NCI-H1694 (cell line): Measurements from ENCODE around the gene LBP.
"Not testable (repeated sequence)": the region's sequence is repeated elsewhere in the genome, so short reads cannot be mapped to it uniquely, and the experiment has no call there.

Experiments
- DNase-seq: peaks from one replicate; lab custom pipeline; 2025; lab: John Stamatoyannopoulos, UW

Gene LBP

DNA sequence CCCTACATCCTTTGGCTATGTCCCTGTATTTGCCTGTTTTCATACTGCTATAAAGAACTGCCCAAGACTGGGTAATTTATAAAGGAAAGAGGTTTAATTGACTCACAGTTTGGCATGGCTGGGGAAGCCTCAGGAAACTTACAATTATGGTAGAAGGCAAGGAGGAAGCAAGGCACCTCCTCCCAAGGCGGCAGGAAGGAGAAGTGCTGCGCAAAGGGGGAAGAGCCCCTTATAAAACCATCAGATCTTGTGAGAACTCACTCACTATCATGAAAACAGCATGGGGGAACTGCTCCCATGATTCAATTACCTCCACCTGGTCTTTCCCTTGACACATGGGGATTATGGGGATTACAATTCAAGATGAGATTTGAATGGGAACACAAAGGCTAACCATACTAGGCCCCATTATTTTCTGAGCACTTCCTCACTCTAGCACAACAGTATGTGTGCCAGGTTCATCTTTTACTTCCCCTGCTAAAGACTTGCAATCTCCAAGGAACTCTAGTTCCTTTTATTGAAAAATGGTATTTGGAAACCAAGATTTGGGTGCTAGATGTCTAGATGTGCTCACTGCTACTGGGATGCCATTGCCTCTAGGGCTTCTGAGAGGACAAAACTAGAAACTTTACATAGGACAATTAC lies 49.6 kb downstream of the LBP start:
- not testable (repeated sequence) for DNase-seq

GRCh38 chr20:38402089-38402488 lies 55.8 kb downstream of the LBP start:
- DNase-seq: no peak

GRCh38 chr20:38402816-38403215 lies 56.5 kb downstream of the LBP start:
- no peak for DNase-seq

GRCh38 chr20:38404016-38404415 lies 57.7 kb downstream of the LBP start:
- DNase-seq: no peak

DNA sequence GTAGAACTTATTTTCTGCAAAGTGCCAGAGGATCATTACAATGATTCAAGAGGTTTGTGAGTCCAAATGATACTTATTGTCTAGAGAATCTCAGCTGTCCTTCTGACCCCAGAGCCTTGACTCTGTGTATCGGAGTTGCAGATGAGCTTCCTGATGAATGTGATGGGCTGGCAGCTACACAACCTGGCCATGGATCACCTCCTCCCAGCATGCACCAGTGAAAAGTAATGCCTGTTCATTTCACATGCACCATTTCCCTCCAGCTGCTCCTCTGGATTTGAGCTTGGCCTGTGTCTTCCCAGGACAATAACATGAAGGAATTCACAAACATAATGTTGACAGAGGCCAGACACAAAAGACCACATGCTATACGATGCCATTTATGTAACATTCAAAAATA lies 58.9 kb downstream of the LBP start:
- no peak for DNase-seq

GRCh38 chr20:38406476-38406875 lies 60.2 kb downstream of the LBP start:
- no peak for DNase-seq

- no peak for DNase-seq
These were observed 61.0 kb downstream of the LBP start for GRCh38 chr20:38407321-38407720.

DNA sequence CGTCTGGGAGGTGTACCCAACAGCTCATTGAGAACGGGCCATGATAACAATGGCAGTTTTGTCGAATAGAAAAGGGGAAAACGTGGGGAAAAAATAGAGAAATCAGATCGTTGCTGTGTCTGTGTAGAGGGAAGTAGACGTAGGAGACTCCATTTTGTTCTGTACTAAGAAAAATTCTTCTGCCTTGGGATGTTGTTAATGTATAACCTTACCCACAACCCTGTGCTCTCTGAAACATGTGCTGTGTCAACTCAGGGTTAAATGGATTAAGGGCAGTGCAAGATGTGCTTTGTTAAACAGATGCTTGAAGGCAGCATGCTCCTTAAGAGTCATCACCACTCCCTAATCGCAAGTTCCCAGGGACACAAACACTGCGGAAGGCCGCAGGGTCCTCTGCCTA lies 61.5 kb downstream of the LBP start:
- not testable (repeated sequence) for DNase-seq

DNA sequence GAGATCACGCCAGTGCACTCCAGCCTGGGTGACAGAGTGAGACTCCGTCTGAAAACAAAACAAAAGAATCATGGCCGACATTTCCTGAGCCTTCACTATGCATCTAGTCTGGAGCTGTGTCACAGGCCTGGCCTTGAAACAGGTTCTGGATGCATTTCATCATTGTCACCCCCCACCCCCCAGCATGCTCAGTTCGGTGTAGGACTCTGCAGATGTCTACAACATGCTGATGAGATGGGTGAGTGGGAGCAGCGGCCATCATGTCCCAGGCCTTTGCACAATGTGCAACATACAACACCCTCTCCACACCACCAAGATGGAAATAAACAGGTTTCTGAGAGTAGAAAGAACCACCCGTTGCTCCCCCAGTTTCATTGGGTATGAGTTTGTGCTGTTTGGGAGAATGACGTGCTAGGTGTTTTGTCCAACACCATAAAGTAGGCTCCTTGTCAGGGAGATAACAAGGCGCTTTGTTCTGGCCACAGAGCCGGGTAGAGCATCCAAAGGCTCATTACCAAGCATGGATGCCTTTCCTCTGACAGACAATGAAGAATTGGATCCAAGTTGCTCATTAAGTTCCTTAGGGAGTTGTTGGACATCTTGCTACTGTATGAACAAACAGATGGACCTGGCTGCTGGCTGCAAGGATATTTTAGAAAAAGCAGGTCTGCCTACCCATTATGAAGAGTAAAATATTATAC lies 66.7 kb downstream of the LBP start:
- no peak for DNase-seq

- DNase-seq: no peak
These were observed 68.6 kb downstream of the LBP start for GRCh38 chr20:38414769-38415450.

DNA sequence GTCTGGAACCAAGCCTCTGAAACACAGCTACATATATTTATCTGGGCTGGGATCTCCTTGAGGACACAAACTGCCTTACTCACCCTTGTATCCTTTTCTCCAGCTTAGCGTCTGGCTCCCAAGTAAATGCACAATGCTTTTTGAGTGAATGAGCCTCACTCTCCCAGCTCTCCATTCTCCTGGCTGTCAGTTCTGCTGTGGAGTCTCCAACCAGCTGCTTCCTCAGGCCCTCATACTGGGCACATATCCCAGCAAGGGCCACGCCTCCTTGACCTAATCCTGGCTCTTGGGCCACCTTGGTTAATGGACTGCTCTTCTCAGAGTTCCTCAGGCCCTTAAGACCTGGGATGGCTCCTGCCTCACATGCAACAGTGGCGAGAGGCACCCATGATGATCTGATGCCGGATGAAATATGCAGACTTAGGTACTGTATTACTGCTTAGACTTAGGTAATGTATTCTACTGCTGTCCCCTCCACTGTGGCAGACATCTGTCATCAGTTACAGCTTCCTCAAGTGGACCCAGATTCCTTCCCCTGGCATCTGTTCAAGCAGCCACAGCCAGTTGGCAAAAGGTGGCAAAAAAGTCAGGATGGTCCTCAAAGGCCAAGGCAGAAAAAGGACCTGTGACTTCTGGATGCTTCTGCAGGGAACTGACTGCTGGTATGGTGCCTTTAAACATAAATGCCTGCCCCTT lies 72.4 kb downstream of the LBP start:
- DNase-seq: no peak

DNA sequence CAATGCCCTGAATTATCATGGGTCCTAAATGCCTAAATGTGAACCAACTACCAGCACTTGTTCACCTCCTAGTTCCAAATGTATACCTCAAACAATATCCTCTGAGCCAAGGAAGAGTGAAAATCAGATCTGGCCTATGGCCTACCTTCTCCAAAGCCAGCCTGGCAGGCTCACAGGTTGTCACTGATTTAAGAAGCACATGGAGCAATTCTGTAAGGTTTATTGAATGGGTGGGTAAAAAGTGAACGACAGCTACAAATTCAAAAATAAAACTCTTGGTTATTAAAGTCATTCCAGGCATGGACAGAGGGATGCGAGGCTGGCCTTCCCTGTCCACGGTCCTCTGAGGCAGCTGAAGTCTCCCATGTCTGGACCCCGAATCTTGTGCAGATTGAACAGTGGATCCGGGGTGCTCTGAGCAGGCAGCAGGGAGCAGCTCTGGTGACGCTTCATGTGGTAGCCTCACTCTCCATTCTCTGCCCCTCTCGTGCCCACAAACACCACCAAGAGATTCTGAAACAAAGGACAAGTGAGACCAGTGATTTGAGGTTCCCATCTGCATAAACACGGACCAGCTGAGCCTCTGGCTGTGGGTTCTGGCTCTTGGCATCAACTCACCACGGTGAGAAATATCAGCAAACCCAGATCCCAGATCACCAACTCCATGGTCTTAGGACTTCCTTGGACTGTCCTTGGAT lies 74.3 kb downstream of the LBP start:
- DNase-seq: no peak

DNA sequence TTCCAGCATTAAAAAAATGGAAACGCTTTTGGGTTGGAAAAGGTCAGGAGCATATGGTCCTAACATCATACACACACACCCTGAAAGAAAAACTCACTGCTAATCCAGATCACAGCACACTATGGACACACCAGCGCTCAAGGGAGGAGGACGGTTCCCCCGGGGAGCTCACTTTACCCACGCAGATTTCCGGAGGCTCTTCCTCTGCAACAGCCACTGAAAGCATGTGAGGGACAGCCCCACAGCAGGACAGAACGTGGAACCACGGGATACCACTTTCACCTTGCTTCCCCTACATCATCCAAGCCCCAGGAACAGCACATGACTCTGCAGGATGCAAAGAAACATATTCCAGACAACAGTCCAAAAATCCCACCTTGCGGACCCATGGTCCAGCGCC lies 75.6 kb downstream of the LBP start:
- no peak for DNase-seq

GRCh38 chr20:38423541-38423940 lies 77.3 kb downstream of the LBP start:
- DNase-seq: no peak

- DNase-seq: no peak
These were observed 78.1 kb downstream of the LBP start for GRCh38 chr20:38424401-38424800.

- no peak for DNase-seq
These were observed 80.0 kb downstream of the LBP start for GRCh38 chr20:38426006-38426897.
